CD4-positive, alpha-beta T cell (primary cell): ENCODE results near the gene AVEN. TPM values are rescaled to one million over a fixed set of nuclear protein-coding genes. Genes with fewer than 3 reads are reported as not detected.

Source experiments
- ATAC-seq: fragments of 200-7000 bp; cut with Tn5 transposase; one replicate; pipeline ENCODE4 v1.10.0; 2022; ENCODE audit warnings: mild to moderate bottlenecking; ENCODE audit not compliant: poor library complexity
- CTCF ChIA-PET: fragments of 350-600 bp; sonication (Branson Sonifier 250); formaldehyde crosslinking; loops from one replicate; lab custom pipeline; 2021; ENCODE audit warnings: antibody characterized with exemption, inconsistent platforms; lab: Charles Lee
- POLR2A ChIA-PET: fragments of 350-600 bp; sonication (Branson Sonifier 250); formaldehyde crosslinking; loops from one replicate; lab custom pipeline; 2021; ENCODE audit warnings: antibody characterized with exemption, inconsistent platforms; lab: Charles Lee
- DNase-seq, 14 experiments: peaks; one replicate each; pipeline ENCODE4 v3.0.0-alpha.2; 2013 to 2020; ENCODE audit warnings: mixed read lengths in 2 of 14
- H3K27ac ChIP-seq, 2 donors: one replicate each; pipeline versions ENCODE4 v1.5.1 to v1.7.0; 2013; ENCODE audit warnings: low read length in 2 of 2, low read depth in 1 of 2, mild to moderate bottlenecking in 1 of 2
- H3K27me3 ChIP-seq, 2 experiments: 1 replicate in 1 of 2; 2 replicates in 1 of 2; pipeline versions ENCODE4 v1.6.1 to v1.7.0; 2013; ENCODE audit warnings: low read length in 2 of 2, control low read depth in 1 of 2, mild to moderate bottlenecking in 1 of 2, moderate library complexity in 1 of 2; ENCODE audit not compliant: insufficient read depth in 2 of 2, control insufficient read depth in 1 of 2
- H3K36me3 ChIP-seq: one replicate; pipeline ENCODE4 v1.6.1; 2013; ENCODE audit warnings: low read length, control low read depth; ENCODE audit not compliant: insufficient read depth
- H3K4me1 ChIP-seq: one replicate; pipeline ENCODE4 v1.6.1; 2013; ENCODE audit warnings: low read length, control low read depth; ENCODE audit not compliant: insufficient read depth
- H3K4me3 ChIP-seq: one replicate; pipeline ENCODE4 v1.5.1; 2013; ENCODE audit warnings: mild to moderate bottlenecking, low read length, moderate library complexity
- H3K9me3 ChIP-seq, 2 experiments: 1 replicate in 1 of 2; 2 replicates in 1 of 2; pipeline versions ENCODE4 v1.6.1 to v1.7.0; 2013; ENCODE audit warnings: low read length in 2 of 2, mild to moderate bottlenecking in 2 of 2, control low read depth in 1 of 2, moderate library complexity in 1 of 2; ENCODE audit not compliant: control insufficient read depth in 1 of 2, insufficient read depth in 1 of 2
- H3K27ac Mint-ChIP-seq: one replicate; pipeline ENCODE4 v1.8.0; 2020; ENCODE audit warnings: mixed read lengths
- H3K27me3 Mint-ChIP-seq: one replicate; pipeline ENCODE4 v1.8.0; 2021; ENCODE audit warnings: mixed read lengths
- H3K36me3 Mint-ChIP-seq: one replicate; pipeline ENCODE4 v1.8.0; 2021; ENCODE audit warnings: low read depth, mixed read lengths
- H3K4me1 Mint-ChIP-seq: one replicate; pipeline ENCODE4 v1.8.0; 2021; ENCODE audit warnings: low read depth, mixed read lengths
- H3K4me3 Mint-ChIP-seq: one replicate; pipeline ENCODE4 v1.8.0; 2020; ENCODE audit warnings: mild to moderate bottlenecking, mixed read lengths
- H3K9me3 Mint-ChIP-seq: one replicate; pipeline ENCODE4 v1.8.0; 2020; ENCODE audit warnings: mixed read lengths
- CTCF ChIP-seq: fragments of 200-600 bp; IDR thresholded peaks from one replicate; pipeline ENCODE4 v1.8.0; 2022; ENCODE audit warnings: antibody characterized with exemption, mild to moderate bottlenecking
- intact Hi-C, 2 experiments: fragments of 100-400 bp; cut with DNase I in 1 of 2; cut with micrococcal nuclease in 1 of 2; formaldehyde crosslinking; loops; one replicate each; pipeline versions ENCODE4 v1.15.1 to v1.9.0; 2023 to 2025; cut with DNase I, micrococcal nuclease
- total RNA-seq, 174 experiments: library from RNA in 2 of 174; stranded (reverse) in 2 of 174; gene quantifications; one replicate each; pipeline ENCODE4 v1.2.3 and lab custom pipeline; 2021 to 2026

The AVEN gene
- total RNA-seq, 2 experiments from 2014 or later = 4.5 to 4.9 TPM

- CTCF ChIA-PET = no interaction called here
Observed at GRCh38 chr15:33872416-33873106, 166.4 kb downstream of the AVEN start.

DNA sequence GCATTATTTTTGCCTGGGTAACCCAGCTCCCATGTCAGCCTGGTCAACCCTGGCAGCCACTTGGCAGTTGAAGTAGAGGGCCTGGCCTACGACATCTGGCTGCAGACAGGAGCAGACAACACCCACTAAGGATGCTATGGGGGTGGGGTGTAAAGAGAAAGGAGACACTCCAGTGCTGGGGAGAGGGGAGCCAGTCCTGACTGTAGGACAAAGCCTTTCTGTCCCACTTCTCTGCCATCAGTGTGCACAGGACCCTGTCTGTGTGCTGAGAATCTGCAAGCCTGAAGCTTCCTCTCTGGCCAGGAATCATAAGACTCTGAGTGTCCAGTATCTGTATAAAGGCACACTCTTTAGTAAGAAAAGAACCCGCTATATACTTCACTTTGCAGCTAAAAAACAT is 167.0 kb downstream of the AVEN start:
- no peaks in the 10 kb centered on the region for H3K27me3 ChIP-seq
- ATAC-seq = no peak
- no peak overlapping the region for H3K4me3 Mint-ChIP-seq
- H3K4me1 ChIP-seq = no peaks in the 10 kb centered on the region
- POLR2A ChIA-PET = no interaction called here
- no peak for DNase-seq
- intact Hi-C loops = no loop called here
- CTCF ChIA-PET = no interaction called here
- H3K4me3 ChIP-seq = no peak overlapping the region
- H3K36me3 Mint-ChIP-seq = peaks cover 36% of the 10 kb centered on the region
- H3K27ac Mint-ChIP-seq = no peak overlapping the region
- no peaks in the 10 kb centered on the region for H3K27me3 Mint-ChIP-seq
- H3K9me3 ChIP-seq = no peaks in the 10 kb centered on the region
- no peaks in the 10 kb centered on the region for H3K9me3 Mint-ChIP-seq
- H3K27ac ChIP-seq = no peak overlapping the region
- TF ChIP-seq CTCF = no peak
- peaks cover 2% of the 10 kb centered on the region for H3K36me3 ChIP-seq
- H3K4me1 Mint-ChIP-seq = no peaks in the 10 kb centered on the region

More at GRCh38 chr15:33872416-33873106, 166.4 kb downstream of the AVEN start:
- Mint-ChIP-seq H3K9me3 (no peaks in the 10 kb centered on the region), H3K27ac (no peak overlapping the region), H3K27me3 (no peaks in the 10 kb centered on the region), H3K4me3 (no peak overlapping the region), H3K36me3 (peaks cover 30% of the 10 kb centered on the region), H3K4me1 (no peaks in the 10 kb centered on the region)
- no peaks in the 10 kb centered on the region for H3K4me1 ChIP-seq
- DNase-seq = no peak
- H3K4me3 ChIP-seq = no peak overlapping the region
- H3K27me3 ChIP-seq = no peaks in the 10 kb centered on the region
- POLR2A ChIA-PET = no interaction called here
- no peak for ATAC-seq
- intact Hi-C loops = no loop called here
- H3K27ac ChIP-seq = no peak overlapping the region
- no peak for TF ChIP-seq CTCF
- H3K36me3 ChIP-seq = no peaks in the 10 kb centered on the region
- no peaks in the 10 kb centered on the region for H3K9me3 ChIP-seq

DNA sequence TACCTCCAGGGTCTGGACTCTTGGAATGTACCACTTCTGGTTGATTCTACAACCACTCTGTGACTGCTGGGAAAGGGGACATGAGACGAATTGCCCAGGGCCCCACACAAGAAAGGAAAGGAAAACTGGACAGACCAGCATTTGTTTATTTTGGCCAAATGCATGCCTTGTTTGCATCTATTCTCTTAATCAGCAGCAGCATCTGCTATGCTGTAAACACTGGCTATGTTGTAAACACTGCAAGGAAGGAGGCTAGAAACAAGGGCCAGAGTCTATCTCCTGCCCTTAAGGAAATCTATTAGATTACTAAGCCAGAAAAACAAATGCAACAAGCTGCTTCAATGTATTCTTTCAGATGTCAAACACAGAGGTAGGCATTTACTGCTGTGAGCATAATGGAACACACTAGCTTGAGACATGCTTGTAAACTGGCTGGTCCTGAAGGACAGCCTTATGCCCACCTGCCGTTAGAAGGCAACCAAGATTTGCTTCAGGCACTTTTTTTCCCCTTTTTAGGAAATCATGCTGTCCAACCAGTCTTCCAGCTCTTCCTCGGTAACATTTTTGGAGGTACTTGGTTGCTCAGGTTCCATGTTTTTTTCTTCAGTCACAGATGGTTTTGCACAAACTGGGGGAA is 172.8 kb downstream of the AVEN start:
- Mint-ChIP-seq H3K4me3 (no peak overlapping the region), H3K4me1 (no peaks in the 10 kb centered on the region), H3K27me3 (no peaks in the 10 kb centered on the region), H3K9me3 (no peaks in the 10 kb centered on the region), H3K27ac (no peak overlapping the region), H3K36me3 (peaks cover 64% of the 10 kb centered on the region)
- no peak for DNase-seq
- ChIA-PET CTCF (no interaction called here), POLR2A (no interaction called here)
- no peak for TF ChIP-seq CTCF
- Histone ChIP-seq H3K27me3 (no peaks in the 10 kb centered on the region), H3K4me1 (no peaks in the 10 kb centered on the region), H3K4me3 (no peak overlapping the region), H3K36me3 (peaks cover 12% of the 10 kb centered on the region), H3K27ac (no peak overlapping the region), H3K9me3 (no peaks in the 10 kb centered on the region)
- intact Hi-C loops = no loop called here
- ATAC-seq = no peak
